NCI-H187 (cell line): ENCODE data around the gene SLC45A3.

ENCODE experiments used
- DNase-seq, 2 experiments: peaks; one replicate each; lab custom pipeline; 2025; lab: John Stamatoyannopoulos, UW

SLC45A3 gene

DNA sequence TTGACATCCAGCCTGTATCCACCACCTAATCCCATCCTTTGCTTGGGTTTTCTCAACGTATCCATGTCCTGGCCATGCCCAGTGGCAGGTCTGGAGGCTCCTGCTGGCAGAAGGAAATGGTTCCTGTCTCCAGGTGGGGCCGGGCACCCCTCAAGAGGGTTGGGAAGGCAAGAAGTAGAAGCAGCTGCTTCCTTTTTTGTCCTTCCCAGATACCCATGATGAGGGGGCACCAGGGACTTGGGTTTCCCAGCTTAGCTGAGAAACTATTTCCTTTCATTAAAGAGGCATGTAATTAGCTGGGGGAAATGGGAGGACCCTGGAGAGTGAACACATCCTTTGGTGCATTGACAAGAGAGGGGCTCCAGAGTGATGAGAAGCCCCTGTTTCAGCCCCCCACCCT, 21.1 kb upstream of the SLC45A3 start:
- no peak for DNase-seq

DNA sequence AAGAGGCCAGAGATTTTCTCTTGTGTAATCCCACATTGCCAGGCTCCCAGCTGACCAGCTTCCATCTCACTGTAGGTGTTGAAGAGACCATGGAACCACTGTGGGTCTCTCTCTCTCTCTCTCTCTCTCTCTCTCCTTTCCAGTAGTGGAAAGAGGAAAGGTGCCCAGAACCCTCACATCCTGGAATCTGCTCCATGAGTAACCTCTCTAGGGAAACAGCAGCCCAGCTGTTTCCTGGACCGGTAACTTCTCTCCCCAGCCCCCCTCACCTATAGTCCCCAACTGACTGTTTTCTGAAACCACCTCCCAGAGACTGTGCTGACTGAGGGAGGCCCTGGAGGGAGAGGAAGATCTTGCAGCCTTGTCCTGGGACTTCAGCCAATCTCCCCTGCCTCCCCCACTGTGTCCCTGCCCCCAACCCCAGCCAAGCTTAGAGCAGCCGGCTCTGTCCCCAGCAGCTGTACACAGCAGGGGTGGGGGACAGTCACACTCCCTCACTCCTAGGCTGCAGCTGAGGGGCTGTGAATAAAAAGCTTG, 20.6 kb upstream of the SLC45A3 start:
- no peak for DNase-seq

DNA sequence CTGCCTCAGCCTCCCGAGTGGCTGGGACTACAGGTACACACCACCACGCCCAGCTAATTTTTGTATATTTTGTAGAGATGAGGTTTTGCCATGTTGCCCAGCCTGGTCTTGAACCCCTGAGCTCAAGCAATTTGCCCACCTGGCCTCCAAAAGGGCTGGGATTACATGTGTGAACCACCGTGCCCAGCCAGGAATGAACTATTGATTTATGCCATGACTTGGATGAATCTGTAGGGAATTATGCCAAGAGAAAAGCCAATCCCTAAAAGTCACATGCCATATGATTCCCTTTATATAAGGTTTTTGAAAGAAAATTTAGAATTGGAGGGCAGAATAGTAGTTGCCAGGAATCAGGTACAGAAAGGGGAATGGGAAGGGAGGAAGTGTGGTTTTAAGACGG, 19.1 kb upstream of the SLC45A3 start:
- no peak for DNase-seq

DNA sequence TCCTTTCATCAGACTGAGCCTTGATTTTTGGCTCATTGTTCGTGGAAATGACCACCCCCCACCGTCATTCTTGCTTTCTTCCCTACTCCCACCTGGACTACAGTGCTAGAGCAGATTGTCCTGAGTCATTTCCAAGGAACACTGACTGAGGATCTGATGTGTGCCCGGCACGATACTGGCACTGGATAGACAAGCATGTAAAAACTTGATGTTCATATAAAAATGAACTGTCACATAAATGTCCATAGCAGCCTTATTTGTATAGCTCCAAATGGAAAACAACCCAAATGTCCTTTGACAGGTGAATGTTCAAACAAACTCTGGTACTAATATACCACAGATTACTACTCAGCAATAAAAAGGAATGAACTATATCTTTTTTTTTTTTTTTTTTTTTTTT, 18.6 kb upstream of the SLC45A3 start:
- DNase-seq = no peak

DNA sequence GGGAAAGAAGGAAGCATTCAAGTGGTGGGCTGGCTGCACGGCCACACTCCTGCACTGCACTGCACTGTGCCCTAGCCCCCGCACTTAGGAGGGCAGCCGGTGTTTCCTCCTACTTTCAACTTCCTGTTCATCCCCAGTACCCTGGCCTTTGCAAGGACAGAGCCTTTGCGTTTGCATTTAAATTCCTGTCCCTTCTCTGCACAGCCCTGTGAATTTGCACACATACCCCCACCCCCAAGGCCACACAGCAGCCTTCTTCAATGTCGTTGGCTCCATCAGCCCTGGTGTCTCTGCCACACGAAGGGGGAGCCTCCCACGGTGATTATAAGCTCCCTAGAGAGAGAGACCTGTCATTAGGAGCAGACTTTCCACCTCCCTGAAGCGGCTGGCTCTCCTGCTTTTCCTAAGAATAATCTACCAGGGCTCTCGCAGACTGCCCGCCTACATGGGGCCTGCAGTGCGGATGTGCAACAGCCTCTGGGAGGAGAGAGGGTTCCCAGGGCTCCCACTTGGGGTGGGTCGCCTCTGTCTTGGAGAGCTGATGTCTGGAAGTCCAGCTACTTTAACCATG, 13.2 kb upstream of the SLC45A3 start:
- no peak for DNase-seq

DNA sequence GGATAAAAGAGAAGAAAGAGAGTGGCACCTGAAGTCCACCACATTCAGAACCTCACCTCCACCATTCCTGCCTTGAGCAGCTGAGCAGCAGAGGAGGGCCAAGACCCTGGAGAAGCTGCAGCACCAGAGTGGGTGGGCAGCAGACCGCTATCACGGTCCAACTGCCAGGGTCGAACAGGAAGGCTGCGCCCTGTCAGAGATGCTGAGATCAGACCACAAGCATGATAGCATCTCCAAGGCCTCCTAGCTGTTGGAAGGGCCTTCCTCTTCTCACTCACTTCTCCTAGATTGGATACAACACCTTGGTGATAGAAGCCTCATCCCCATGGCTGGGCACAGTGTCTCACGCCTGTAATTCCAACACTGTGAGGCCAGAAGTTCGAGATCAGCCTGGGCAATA, 12.1 kb upstream of the SLC45A3 start:
- no peak for DNase-seq

DNA sequence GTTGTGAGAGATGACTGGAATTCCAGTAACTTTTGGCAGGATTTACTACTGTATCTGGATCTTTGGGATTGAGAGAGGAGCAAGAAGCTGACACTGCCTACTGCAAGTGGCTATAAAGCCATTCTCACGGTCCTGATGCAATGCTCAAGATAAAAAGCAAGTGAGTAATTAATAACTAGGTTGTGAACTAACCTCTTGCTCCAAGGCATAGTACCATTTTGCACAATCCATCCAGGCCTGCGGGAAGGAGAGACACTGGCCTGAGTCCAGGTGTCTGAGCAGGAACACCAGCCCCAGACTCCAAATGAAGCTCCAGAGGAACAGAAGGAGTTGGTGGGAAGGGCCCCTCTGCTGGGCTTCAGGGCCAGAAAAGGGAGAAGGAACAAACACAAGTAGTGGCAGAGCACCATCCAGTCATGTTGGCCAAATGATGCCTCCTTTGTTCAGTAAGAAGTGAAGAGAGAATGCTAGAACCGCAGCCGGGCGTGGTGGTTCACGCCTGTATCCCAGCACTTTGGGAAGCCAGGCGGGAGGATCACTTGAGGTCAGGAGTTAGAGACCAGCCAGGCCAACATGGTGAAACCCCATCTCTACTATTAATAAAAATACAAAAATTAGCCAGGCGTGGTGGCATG, 9.9 kb upstream of the SLC45A3 start:
- DNase-seq = no peak

DNA sequence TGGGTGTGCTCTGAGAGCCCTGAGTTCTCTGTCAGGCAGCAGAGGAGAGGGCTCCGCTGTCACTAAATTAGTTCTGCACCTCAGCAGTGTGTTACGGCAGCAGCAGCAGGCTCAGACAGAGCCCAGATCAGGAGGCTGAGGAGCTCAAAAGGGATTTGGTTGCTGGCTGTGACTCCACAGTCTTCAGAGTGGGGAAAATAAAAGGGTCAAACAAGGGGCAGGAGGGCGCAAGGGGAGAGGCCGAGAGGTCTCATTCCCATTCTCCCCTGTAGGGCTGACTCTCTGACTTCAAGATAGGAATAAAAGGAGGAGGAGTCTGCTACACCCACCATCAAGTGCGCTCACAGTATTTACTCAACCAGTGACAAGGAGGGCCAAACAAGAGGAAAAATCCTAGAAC, 9.2 kb upstream of the SLC45A3 start:
- no peak for DNase-seq

DNA sequence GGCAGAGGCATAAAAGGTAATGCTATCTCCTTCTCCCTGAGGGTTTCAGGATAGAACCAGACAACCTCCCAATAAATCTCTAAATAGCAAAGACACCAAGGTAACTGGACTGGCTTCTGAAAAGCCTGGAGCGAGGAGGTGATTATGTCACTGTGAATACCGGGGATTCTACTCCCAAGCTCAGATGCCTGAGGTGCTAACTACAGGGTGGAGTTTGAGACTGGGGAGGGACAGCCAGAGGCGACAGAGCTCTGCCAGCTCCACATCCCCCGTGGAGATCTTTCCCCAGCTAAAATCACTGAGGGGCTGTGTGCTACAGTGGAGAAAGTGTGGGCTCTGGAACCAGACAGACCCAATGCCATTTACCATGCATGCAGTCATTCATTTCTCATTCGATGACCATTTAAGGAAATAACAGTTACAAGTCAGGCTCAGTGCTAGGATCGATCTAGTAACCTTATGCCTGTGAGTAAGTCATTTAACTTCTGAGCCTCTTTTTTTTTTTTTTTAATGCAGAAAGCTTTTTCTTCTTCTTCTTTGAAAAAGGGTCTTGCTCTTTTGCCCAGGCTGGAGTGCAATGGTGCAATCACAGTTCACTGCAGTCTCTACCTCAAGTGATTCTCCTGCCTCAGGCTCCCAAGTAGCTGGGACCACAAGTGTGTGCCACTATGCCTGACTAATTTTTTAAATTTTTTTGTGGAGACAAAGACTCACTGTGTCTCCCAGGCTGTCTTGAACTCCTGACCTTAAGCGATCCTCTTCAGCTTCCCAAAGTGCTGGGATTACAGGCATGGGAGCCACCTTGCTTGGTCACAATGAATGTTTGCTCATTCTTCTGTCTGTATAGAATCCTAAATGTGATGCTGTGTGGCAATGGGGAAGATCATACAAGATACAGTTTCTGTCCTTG, 8.1 kb upstream of the SLC45A3 start:
- DNase-seq = no peak

DNA sequence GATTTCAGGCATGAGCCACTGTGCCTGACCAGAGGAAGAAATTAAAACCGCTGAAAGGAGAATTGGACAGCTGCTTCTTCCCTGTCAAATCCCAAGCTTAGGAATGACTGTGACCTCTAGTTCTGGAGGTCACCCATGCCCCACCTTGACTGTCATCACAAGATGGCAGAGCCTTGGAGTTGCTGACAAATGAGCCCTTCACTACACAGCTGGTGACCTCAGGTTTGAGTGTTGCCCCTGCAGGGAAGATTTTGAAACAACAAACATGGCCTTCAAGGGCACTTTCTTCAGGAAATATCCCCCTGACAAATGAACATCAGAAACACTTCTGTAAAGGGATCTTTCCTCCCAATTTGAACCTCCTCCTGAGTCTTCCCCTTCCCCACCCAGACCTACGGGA, 6.9 kb upstream of the SLC45A3 start:
- DNase-seq = no peak

DNA sequence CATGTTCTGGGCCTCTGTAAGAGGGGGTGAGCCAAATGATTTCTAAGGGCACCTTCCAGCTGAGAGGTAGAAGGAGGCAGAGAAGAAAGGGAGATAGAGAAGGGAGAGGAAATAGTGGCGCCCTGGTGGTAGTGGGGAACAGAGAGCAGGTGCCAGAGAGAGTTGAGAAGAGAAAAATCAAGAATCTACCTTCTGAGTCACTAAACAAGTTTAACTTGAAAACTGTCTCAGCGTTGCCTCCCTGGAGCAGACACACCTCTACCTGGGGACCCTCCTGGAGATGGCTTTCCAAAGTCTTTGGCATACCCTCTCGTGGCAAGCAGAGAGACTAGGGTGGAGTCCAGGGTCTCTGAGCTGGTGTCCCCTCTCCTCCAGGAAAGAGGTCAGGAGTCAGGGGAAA, 1.1 kb upstream of the SLC45A3 start:
- no peak for DNase-seq

DNA sequence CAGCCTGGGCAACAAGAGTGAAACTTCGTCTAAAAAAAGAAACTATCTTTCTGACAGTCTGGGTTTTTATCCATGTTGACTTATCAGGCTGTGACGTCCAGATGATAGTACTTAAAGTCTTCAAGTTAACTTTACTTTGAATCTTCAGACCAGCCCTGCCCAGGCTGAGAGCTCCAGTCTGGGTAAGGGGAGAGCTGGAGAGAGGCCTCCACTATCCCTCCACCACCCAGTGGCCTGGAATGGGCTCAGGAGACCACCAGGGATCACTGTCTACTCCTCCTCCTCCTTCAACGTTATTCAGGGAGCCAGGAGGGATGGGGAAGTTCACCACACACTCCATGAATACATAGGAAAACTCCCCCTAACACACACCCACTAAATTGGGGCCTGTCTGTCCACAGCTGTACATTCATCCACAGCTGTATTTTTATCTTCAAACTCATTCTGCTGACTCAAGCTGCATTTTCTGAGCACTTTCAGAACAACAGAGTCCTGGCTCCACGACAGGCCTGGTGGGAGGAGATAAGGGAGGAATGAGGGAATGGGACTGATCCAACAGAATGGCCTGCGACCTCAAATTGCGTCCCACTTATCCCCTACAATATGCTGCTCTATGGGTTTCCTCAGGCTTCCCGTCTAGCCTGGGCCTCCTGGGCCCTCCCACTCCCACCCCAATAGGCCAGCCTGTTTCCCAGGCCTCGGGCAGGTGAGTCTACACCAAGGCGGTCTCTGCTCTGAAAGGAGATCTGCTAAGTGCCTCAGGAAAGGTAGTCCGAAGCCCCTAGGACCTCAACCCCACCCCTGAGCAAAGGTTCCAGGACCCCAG, 1.8 kb downstream of the SLC45A3 start:
- no peak for DNase-seq

DNA sequence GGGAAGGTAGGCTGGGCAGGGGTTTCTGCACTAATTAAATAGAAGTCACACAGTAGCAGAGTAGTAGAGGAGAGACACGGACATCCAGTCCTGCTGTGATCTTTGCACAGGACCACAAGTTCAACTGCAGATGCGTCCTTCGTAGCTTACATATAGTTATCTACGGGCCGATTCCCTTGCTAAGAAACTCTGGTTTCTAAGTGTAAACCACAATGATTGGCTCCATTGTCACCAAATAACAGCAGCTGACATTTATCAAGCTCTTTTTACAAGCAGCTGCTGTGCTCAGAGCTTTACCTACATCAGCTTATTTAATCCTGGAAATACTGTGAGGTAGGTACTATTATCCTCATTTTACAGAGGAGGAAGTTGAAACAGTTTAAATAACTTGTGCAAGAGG, 3.1 kb downstream of the SLC45A3 start:
- no peak for DNase-seq

DNA sequence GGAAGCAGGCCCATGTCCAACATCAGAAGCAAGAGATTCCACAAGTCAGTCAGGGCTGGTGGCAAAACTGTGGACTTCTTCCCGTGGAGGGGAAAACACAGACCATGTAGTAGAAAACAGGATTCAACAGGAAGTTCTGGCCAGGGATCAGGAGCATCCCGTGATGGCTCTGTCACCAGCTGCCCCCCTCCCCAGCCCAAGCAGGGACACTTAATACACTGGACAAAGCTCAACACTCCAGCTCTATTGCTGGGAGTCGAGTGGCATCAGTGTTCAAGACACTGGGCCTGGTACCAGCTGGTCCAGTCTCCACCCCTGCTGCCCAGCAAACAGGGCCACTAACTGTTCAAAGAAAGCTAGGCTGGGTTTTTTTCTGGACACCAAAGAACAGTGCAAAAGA, 3.7 kb downstream of the SLC45A3 start:
- DNase-seq = no peak

DNA sequence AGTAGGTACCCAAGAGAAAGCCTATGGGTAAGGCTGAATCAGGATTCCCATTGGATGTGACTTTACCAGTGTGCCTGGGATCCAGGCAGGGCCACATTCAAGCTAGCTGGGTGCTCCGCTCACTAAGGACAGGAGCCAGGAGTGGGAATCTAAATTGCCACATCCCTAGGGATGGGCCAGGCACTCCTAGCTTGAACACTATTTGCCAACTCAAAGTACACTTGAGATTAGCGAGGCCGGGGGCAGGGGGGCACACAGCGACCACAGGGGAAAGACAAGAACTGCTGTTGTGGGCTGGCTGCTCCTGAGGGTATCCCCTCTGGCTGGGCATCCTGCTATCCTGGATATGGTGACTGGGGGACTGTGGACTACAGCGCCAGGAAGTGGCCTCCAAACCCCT, 4.3 kb downstream of the SLC45A3 start:
- DNase-seq = no peak

DNA sequence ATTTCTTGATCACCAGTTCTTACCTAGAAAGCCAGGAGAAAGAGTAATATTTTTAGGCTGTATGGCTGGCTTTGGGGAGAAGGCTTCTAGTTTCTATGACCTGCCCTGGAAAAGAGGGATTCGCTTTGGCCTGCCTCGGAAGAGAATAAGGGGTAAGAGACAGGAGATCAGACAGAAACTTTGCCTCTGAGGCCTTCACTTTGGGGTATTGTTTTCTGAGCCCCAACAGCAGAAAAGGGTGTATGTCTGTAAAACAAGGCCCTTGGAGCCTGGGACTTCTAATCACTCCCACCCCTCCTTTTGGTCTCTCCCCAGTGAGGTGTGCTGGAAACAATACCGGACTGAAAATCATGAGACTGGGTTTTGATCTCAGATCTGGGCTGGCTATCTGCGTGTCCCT, 5.1 kb downstream of the SLC45A3 start:
- DNase-seq = no peak

DNA sequence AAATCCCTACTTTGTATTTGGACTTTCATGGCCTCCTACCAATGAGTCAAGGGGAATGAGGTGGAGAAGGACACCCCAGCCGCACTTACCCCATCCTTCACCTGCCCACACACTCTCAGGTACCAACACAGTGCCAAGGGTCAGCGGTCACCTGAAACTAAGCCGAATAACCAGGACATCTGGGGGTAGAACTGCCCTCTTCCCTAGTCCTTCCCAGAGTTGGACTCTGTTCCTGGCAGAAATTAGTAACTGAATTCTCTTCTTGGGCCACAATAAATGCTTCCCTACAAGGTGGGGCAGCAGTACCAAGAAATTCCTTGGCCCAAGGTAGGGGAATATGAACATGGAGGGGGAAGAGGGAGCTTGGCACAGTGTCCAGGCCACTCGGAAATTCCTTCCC, 7.3 kb downstream of the SLC45A3 start:
- DNase-seq = no peak

DNA sequence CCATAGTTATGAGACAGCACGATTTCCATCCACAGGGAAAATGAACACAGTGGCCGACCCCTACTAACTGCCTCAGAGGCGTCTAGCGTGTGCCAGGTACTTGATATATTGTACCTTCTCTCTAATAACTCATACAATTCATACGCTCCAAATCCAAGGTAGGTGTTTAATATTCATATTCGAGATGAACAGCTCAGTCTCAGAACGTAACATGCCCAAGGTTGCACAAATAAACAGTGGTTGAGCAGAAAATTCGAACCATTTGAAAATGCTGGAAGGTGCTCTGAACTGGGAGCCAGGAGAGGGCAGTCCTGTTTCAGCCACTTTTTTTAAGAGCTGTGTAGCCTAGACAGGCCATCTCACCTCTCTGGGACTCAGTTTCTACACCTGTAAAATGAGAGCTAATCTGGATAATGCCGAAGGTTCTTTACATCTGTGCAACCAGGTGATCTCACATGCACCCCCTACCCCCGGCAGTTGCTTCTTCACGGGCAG, 7.9 kb downstream of the SLC45A3 start:
- no peak for DNase-seq

DNA sequence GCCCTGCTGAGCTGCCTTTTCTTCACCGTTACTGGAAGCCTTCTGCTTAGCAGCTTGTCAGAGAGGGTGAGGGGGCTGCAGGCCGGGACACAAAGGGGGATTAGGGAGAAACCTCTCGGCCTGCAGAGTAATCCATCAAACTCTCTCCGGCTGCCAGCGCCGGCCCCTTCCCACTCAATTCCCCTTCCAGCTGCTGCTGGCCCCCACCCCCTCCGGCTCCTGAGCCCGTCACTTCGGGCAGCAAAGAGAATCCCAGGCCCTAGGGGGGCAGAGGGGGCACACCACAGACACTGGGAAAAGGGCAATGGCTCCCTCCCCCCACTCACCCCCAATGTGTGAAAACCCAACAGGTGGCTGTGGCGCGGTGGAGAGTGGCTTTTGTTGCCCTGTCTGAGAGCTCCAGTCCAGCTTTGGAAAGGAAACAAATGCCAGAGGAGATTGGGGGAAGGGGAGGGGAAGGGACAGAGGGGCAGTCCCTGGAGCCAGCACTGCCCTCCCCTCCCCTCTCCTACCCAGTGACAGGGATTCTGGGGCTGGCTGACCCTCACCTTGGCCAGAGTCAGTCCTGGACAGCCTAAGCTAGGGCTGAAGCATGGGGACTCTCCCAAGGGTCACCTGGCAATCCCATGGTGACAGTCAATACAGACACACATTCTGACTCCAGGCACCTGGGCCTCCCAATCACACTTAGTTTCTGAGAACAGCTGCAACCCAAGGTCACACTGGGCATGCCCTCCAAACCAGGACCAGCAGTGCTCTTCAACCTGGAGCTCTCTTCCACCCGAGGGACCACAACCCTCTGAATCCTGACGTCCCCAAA, 9.5 kb downstream of the SLC45A3 start:
- DNase-seq = no peak

DNA sequence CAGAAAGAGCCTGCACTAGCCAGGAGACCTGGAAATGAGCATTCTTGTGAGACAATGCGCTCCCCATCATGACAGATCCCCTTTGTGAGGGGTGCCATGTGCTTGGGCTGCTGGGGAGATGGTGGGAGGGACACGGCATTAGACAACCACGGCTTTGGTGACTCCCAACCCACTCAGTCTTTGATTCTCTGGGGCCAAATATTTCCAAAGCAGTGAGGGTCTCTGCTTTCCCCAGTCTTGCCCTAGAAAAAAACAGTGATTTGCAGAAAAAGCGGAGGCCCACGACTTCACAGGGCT, 10.2 kb downstream of the SLC45A3 start:
- no peak for DNase-seq
